Heart left ventricle (tissue), 13 donors: ENCODE measurements around the gene RDH16.

Experiments used
- POLR2A ChIP-seq, 2 donors: fragments of 450-650 bp; IDR thresholded peaks; one replicate each; pipeline ENCODE4 v1.6.1; 2017; ENCODE audit warnings: antibody characterized with exemption in 2 of 2, mild to moderate bottlenecking in 2 of 2, moderate library complexity in 2 of 2
- TF ChIP-seq, protein P1 (sequence below), 12 donors: fragments of 200-600 bp; sonication (generic) in 4 of 12; IDR thresholded peaks; one replicate each; pipeline versions ENCODE4 v1.5.0 to v1.8.0; 2018 to 2022; ENCODE audit warnings: antibody characterized with exemption in 12 of 12, mild to moderate bottlenecking in 5 of 12
- donor health status: ischemic (EF 13 %, LVEDD 7.1; RV severe dilation, severe dysfunction).
- donor health status: DM: no; HTN: yes; CAD: no.
- donor health status: DM: no; HTN: no; CAD: no.
- donor health status: ischemic (EF 25% LVEDD 6.9; RV normal size, moderate dysfunction).
- donor health status: ischemic (EF 25% LVEDD 5.7; RV mildly dilated, moderate dysfunction).
- donor health status: ischemic (EF 35%, LVEDD 5.7; RV mildly dilated, moderate dysfunction).
- donor health status: nonischemic (EF 11% LVEDD 7.7; RV severe dilation, severe dysfunction).
- donor health status: DM: yes; HTN: yes; CAD: no.
- donor health status: PGD.
- donor health status: ischemic (EF 29% LVEDD 5.4; RV normal size, mild dysfunction).
- donor health status: nonischemic (EF 23%, LVEDD 6.1; RV moderate dilation, normal function).

DNA sequence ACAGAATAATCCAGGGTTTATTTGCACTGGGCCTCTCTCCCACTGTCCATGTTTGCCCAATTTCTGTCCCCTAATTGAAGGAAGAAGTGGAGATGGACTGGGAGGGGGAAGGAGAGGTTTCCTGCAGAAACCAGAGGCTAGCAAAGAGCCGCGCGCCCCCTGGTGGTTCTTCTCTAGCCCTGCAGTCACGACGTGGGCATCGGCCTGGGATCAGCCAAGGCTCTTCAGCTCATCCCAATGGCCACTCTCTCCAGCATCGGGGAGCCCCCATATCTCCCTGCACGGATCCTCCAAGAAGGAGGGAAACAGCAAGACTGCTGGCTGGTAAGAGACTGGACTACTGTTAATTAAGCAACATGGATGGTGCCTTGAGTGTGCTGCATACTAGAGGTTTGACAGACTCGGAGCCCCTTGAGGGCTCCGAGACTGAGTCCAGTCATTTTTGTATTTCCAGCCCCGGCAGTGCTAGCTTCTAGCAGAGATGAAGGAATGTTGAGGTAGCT lies 30.2 kb upstream of the RDH16 start:
- TF ChIP-seq, protein P1, sequence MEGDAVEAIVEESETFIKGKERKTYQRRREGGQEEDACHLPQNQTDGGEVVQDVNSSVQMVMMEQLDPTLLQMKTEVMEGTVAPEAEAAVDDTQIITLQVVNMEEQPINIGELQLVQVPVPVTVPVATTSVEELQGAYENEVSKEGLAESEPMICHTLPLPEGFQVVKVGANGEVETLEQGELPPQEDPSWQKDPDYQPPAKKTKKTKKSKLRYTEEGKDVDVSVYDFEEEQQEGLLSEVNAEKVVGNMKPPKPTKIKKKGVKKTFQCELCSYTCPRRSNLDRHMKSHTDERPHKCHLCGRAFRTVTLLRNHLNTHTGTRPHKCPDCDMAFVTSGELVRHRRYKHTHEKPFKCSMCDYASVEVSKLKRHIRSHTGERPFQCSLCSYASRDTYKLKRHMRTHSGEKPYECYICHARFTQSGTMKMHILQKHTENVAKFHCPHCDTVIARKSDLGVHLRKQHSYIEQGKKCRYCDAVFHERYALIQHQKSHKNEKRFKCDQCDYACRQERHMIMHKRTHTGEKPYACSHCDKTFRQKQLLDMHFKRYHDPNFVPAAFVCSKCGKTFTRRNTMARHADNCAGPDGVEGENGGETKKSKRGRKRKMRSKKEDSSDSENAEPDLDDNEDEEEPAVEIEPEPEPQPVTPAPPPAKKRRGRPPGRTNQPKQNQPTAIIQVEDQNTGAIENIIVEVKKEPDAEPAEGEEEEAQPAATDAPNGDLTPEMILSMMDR (IDR thresholded peaks at IDR 0.05) = peak; percentile 85 to 96 (median 90)
- TF ChIP-seq POLR2A (IDR thresholded peaks at IDR 0.05) = no peak
